ENCODE data around the gene LATS2. TPM values are rescaled to one million over a fixed set of nuclear protein-coding genes. Genes with fewer than 3 reads are reported as not detected.
A peak's percentile ranks its signal among the peaks of the same experiment; 100 is the strongest.

LATS2 gene
- 10 to 100 TPM in 2 of 6 experiments, 1 to 10 TPM in 4; 6.8 to 12.8 (median 8.7) TPM for total RNA-seq
- long read RNA-seq, partial matches to known transcripts = 1 of 1 reads
- long read RNA-seq, other reads (novel, unspliced or antisense) = 0 of 1 reads

DNA sequence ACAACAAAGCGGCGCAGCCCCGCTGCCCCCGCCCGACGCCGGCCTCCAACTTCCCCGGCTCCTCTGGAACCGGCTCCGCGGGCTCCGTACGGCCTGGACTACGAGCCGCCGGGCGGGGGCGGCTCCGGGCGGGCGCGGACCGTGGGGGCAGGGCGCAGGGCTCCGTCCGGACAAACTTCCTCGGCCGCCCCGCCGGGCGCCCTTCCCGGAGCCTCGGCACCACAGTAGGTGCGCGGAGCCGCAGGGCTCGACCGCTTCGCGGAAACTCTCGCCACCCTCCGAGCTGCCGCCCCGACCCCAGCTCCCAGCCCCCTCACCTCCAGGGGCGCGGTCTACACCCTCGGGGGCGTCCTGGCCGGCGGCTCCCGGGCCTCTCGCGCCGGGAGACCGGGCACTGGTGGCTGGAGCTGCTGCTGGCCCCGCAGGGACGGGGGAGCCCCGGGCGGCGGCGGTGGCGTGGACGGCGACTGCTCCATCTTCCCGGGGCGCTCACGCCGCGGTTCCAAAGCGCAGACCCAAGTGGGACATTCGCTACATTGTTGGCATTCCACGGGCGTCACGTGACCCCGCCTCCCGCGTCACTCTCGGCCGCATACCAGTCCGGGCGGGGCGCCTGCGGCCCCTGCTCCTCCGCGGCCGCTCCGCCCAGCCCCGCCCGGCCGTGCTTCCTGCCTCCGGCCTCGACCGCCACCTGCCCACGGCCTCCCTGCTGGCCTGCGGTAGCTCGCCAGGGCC lies at the start of gene LATS2:
LATS2 (minus strand) TSS at position 558 of the 735 bp plus-strand sequence. CDS start 15,560 bp downstream, outside the sequence.
- 0% methylated on average over 38 of the region's 96 CpGs for WGBS (ENCODE audit: insufficient coverage, low coverage, low lambda C conversion rate, missing lambda C conversion rate)
- Histone ChIP-seq H3K4me1 (peaks cover 0 to 10% (median 0%) of the 10 kb centered on the region in 4 donors), H3K4me3 (peak within 1 kb of the TSS; percentile 94 to 97 (median 95)), H3K27ac (peak within 1 kb of the TSS; percentile 96 to 99 (median 97)), H3K27me3 (no peaks in the 10 kb centered on the region), H3K36me3 (no peaks in the 10 kb centered on the region), H3K9me3 (no peaks in the 10 kb centered on the region)
- intact Hi-C loops (cut with DNase I) = no loop called here
- ATAC-seq = peak; percentile 95 to 99 (median 96)
- TF ChIP-seq, protein P1, sequence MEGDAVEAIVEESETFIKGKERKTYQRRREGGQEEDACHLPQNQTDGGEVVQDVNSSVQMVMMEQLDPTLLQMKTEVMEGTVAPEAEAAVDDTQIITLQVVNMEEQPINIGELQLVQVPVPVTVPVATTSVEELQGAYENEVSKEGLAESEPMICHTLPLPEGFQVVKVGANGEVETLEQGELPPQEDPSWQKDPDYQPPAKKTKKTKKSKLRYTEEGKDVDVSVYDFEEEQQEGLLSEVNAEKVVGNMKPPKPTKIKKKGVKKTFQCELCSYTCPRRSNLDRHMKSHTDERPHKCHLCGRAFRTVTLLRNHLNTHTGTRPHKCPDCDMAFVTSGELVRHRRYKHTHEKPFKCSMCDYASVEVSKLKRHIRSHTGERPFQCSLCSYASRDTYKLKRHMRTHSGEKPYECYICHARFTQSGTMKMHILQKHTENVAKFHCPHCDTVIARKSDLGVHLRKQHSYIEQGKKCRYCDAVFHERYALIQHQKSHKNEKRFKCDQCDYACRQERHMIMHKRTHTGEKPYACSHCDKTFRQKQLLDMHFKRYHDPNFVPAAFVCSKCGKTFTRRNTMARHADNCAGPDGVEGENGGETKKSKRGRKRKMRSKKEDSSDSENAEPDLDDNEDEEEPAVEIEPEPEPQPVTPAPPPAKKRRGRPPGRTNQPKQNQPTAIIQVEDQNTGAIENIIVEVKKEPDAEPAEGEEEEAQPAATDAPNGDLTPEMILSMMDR (IDR thresholded peaks at IDR 0.05) = peak in 3 of 4 donors; percentile 27 to 53 (median 40)
- peak; percentile 95 for TF ChIP-seq POLR2A (IDR thresholded peaks at IDR 0.05)
- DNase-seq = peak; percentile 97 to 98 (median 98)

DNA sequence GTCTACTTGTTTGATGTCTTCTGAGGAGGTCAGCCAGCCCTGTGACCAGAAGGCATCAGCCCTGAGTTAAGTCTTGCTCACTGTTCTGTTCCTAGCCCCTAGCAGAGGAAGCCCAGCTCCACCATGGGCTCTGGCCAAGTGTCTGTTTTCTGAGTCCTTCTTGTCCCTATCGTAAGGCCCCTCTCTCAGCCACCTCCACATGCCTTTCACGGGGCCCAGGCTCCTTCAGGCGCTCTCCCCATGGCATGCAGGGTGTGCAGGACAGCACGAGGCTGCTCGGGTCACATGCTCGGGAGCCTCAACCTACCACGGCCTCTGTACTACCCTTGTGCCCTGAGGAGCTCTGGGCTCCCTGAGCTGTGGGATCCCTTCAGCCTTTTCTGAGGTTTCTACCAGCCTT lies 47.8 kb upstream of the LATS2 start:
- no peak overlapping the region for H3K4me3 ChIP-seq
- TF ChIP-seq POLR2A (IDR thresholded peaks at IDR 0.05) = no peak
- TF ChIP-seq, protein P1 (IDR thresholded peaks at IDR 0.05) = no peak
- 88% methylated on average over 4 of the region's 7 CpGs for WGBS (ENCODE audit: insufficient coverage, low coverage, low lambda C conversion rate, missing lambda C conversion rate)
- H3K4me1 ChIP-seq = no peaks in the 10 kb centered on the region
- no peak for DNase-seq
- intact Hi-C loops (cut with DNase I) = no loop called here
- no peak overlapping the region for H3K27ac ChIP-seq
- H3K9me3 ChIP-seq = no peaks in the 10 kb centered on the region
- H3K36me3 ChIP-seq = no peaks in the 10 kb centered on the region
- peak in 1 of 4 donors; percentile 19 for ATAC-seq
- no peaks in the 10 kb centered on the region for H3K27me3 ChIP-seq

DNA sequence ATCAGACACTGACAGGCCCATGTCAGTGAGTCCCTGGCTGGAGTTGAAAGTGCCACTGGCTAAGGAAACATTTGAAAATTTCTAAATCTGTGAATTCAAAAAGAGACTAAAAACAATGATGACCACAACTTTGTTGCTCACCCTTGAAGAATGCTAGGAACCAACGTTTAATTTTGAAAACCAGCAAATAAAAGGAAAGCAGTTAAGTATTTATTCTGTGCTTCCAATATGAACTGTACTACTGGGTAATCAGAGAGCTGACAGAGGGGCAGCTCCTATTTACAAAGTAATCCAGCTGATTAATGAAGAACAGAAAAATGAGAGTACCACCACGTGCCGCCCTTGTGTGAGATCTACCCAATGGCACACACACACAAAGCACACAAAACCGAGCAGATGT lies 44.7 kb upstream of the LATS2 start:
- Histone ChIP-seq H3K27me3 (no peaks in the 10 kb centered on the region), H3K36me3 (no peaks in the 10 kb centered on the region), H3K4me1 (no peaks in the 10 kb centered on the region), H3K27ac (no peak overlapping the region), H3K9me3 (no peaks in the 10 kb centered on the region), H3K4me3 (no peak overlapping the region)
- TF ChIP-seq, protein P1 (IDR thresholded peaks at IDR 0.05) = no peak
- TF ChIP-seq POLR2A (IDR thresholded peaks at IDR 0.05) = no peak
- no peak for DNase-seq
- ATAC-seq = no peak
- intact Hi-C loops (cut with DNase I) = no loop called here
- WGBS (ENCODE audit: insufficient coverage, low coverage, low lambda C conversion rate, missing lambda C conversion rate) = 45% methylated on average over 4 of the region's 4 CpGs

DNA sequence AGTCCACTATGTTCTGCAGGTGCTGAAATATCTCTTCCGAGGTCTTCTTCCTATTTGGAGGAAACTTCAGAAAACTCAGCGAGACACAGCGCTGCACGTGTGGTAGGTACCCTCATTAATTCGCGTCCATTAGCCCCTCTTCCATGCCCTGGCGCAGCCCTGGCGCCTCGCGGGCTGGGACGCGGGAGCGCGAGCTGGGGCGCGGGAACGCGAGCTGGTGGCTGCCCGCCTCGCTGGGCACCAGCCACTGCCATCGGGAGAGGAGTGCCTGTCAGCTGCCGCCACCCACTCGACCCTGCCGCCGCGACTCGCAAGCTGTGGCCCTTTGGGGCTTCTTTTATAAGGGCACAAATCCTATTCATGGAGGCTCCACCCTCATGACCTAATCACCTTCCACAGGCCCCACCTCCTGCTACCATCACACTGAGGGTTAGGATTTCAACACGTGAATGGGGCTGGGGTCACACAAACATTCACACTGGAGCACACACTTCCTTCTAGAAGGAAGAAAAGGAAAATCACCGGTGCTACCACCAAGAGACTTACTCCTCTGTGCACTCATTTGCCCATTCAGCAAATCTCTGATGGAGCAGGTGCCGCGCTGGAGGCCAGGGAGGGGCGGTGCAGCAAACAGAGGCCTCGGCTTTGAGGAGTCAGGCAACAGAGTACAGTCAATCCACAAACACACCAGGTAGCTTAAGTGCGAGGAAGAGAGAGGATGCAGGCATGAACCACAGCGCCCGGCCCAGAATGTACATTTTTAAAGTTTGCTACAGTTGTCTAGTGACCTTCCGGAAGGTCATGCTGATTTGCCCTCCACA lies 43.0 kb upstream of the LATS2 start:
- whole genome bisulfite sequencing (ENCODE audit: insufficient coverage, low coverage, low lambda C conversion rate, missing lambda C conversion rate) = 84% methylated on average over 4 of the region's 37 CpGs
- Histone ChIP-seq H3K27me3 (no peaks in the 10 kb centered on the region), H3K9me3 (no peaks in the 10 kb centered on the region), H3K36me3 (no peaks in the 10 kb centered on the region), H3K4me3 (no peak overlapping the region), H3K4me1 (no peaks in the 10 kb centered on the region), H3K27ac (no peak overlapping the region)
- intact Hi-C loops (cut with DNase I) = no loop called here
- no peak for TF ChIP-seq POLR2A (IDR thresholded peaks at IDR 0.05)
- TF ChIP-seq, protein P1 (IDR thresholded peaks at IDR 0.05) = no peak
- DNase-seq = no peak
- ATAC-seq = no peak
